Measurements from ENCODE around the gene NCR1.

GRCh38 chr19:54877471-54877870 is 28.5 kb upstream of the NCR1 start:
- no peak for TF ChIP-seq POLR2A (IDR thresholded peaks at IDR 0.05)
- TF ChIP-seq, protein P1, sequence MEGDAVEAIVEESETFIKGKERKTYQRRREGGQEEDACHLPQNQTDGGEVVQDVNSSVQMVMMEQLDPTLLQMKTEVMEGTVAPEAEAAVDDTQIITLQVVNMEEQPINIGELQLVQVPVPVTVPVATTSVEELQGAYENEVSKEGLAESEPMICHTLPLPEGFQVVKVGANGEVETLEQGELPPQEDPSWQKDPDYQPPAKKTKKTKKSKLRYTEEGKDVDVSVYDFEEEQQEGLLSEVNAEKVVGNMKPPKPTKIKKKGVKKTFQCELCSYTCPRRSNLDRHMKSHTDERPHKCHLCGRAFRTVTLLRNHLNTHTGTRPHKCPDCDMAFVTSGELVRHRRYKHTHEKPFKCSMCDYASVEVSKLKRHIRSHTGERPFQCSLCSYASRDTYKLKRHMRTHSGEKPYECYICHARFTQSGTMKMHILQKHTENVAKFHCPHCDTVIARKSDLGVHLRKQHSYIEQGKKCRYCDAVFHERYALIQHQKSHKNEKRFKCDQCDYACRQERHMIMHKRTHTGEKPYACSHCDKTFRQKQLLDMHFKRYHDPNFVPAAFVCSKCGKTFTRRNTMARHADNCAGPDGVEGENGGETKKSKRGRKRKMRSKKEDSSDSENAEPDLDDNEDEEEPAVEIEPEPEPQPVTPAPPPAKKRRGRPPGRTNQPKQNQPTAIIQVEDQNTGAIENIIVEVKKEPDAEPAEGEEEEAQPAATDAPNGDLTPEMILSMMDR (IDR thresholded peaks at IDR 0.05): no peak
